Measurements from ENCODE around the gene KLC1. TPM values are rescaled to one million over a fixed set of nuclear protein-coding genes. Genes with fewer than 3 reads are reported as not detected.

The KLC1 gene
- total and polyA plus RNA-seq, 2 of the 8 experiments (the other 6 are each of a cell fraction or from before 2014, with no cell fraction given): 84.6 to 134 TPM

GRCh38 chr14:103738701-103739451 is 109.9 kb downstream of the KLC1 start:
- Histone ChIP-seq H3K36me3 (ENCODE audit: control insufficient read depth in 2 of 4, insufficient read depth in 4 of 4, low read length in 3 of 4) (peaks cover 0 to 3% (median 0%) of the 10 kb centered on the region in 4 experiments; a peak in 2 of 8 replicates), H4K8ac (ENCODE audit: extremely low read depth, insufficient read depth, low read length) (no peak overlapping the region), H3K4me3 (ENCODE audit: extremely low read depth in 1 of 4, insufficient read depth in 2 of 4, low read depth in 3 of 4, low read length in 4 of 4) (no peak overlapping the region), H3K23ac (ENCODE audit: insufficient read length) (no peak overlapping the region), H3K4ac (replicated peaks; ENCODE audit: insufficient read length, low read depth, low read length) (no peak overlapping the region), H2BK20ac (ENCODE audit: low read length) (0 out of 2 replicates have a peak overlapping the region, but pooled peaks have one; percentile 80), H3K79me1 (ENCODE audit: low read depth, low read length) (no peaks in the 10 kb centered on the region), H2BK5ac (ENCODE audit: low read depth, low read length) (no peak overlapping the region), H3K27ac (ENCODE audit: low read depth, low read length) (no peak overlapping the region), H2BK120ac (replicated peaks; ENCODE audit: low read depth, low read length) (no peak overlapping the region), H2BK15ac (ENCODE audit: low read length) (no peak overlapping the region), H2AFZ (ENCODE audit: low read length) (no peak overlapping the region), H3K56ac (replicated peaks; ENCODE audit: insufficient read length, low read depth, low read length) (no peak overlapping the region), H2BK12ac (ENCODE audit: low read depth, low read length) (0 out of 2 replicates have a peak overlapping the region, but pooled peaks have one; percentile 9), H3K4me1 (replicated peaks in 1 of 4; ENCODE audit: control insufficient read depth in 3 of 4, insufficient read depth in 4 of 4, low read length in 3 of 4) (peaks cover 0 to 3% (median under 1%) of the 10 kb centered on the region in 4 experiments; a peak in 3 of 7 replicates), H3K27me3 (replicated peaks in 1 of 4; ENCODE audit: control insufficient read depth in 3 of 4, extremely low read depth in 1 of 4, insufficient read depth in 3 of 4, low read length in 3 of 4) (no peaks in the 10 kb centered on the region; a peak in 1 of 7 replicates), H4K20me1 (replicated peaks in 1 of 2; ENCODE audit: control insufficient read depth in 1 of 2, insufficient read depth in 2 of 2, low read length in 2 of 2) (peaks cover 0 to 2% of the 10 kb centered on the region in 2 experiments), H3K18ac (ENCODE audit: extremely low read depth, low read length) (no peak overlapping the region; the same call in 1 of the 2 replicates), H4K5ac (ENCODE audit: insufficient read length, low read depth, low read length) (no peak overlapping the region), H3K9me3 (ENCODE audit: insufficient read depth in 2 of 2, low read depth in 1 of 2, low read length in 1 of 2) (no peaks in the 10 kb centered on the region), H3K4me2 (ENCODE audit: insufficient read depth in 1 of 2, low read depth in 2 of 2, low read length in 2 of 2) (no peak overlapping the region), H3K9ac (replicated peaks in 1 of 4; ENCODE audit: extremely low read depth in 1 of 4, low read depth in 3 of 4, low read length in 3 of 4) (no peak overlapping the region), H3K23me2 (ENCODE audit: low read depth, low read length) (no peaks in the 10 kb centered on the region), H2AK5ac (ENCODE audit: low read depth, low read length) (no peak overlapping the region), H4K91ac (replicated peaks; ENCODE audit: insufficient read length, low read length) (no peak overlapping the region), H3K79me2 (ENCODE audit: control insufficient read depth in 1 of 2, insufficient read depth in 2 of 2, low read length in 2 of 2) (no peaks in the 10 kb centered on the region), H3K14ac (ENCODE audit: insufficient read length) (no peak overlapping the region)
- DNase-seq (ENCODE audit: low read depth in 1 of 2, low spot score in 2 of 2) (no peak), FAIRE-seq (no peak)
- POLR2A ChIA-PET (ENCODE audit: partially characterized antibody): interaction anchor here (0.6 kb wide), 1 partner anchor 8 kb away, joined by 3 read pairs; no protein-coding TSS in a partner anchor
- WGBS, 2 experiments (ENCODE audit: extremely low coverage in 1 of 2, insufficient coverage in 1 of 2, insufficient read length in 1 of 2, insufficient replicate concordance in 2 of 2, low coverage in 1 of 2, low lambda C conversion rate in 2 of 2, missing lambda C conversion rate in 1 of 2): 94% methylated on average over 34 of the region's 34 CpGs; no CpG with 5 or more reads in 1 of the 2 experiments
- CTCF ChIA-PET (ENCODE audit: partially characterized antibody): interaction anchor here (0.6 kb wide), 1 partner anchor 812 kb away, joined by 3 read pairs; no protein-coding TSS in a partner anchor
- no peak for TF ChIP-seq RAD21 (IDR thresholded peaks at IDR 0.05 in 1 of 2, conservative IDR thresholded peaks at IDR 0.05 in 1 of 2; ENCODE audit: low read depth in 2 of 2, low read length in 2 of 2)
